Left lobe of liver (tissue), 2 donors: ENCODE results near the gene BHLHE23. TPM values are rescaled to one million over a fixed set of nuclear protein-coding genes. Genes with fewer than 3 reads are reported as not detected.

Source experiments
- ATAC-seq: fragments of 200-7000 bp; cut with Tn5 transposase; one replicate; pipeline ENCODE4 v1.9.1; 2020; ENCODE audit warnings: mild to moderate bottlenecking, moderate library complexity
- DNase-seq: peaks from one replicate; pipeline ENCODE4 v3.0.0-alpha.2; 2020; ENCODE audit warnings: low spot score
- total RNA-seq: library from RNA; stranded (reverse); gene quantifications from one replicate; pipeline ENCODE4 v1.2.1, GENCODE V29; 2021
- donor health status: DM: no; HTN: no; CAD: no; lungs with moderate emphysema.
- donor health status: DM: no; HTN: yes; CAD: no.

Gene BHLHE23
- total RNA-seq, 1 donor from 2014 or later = not detected

- ATAC-seq = no peak
- no peak for DNase-seq
Observed at GRCh38 chr20:63026582-63027165, 19.9 kb upstream of the BHLHE23 start.

GRCh38 chr20:63025534-63026331 is 19.0 kb upstream of the BHLHE23 start:
- DNase-seq (no peak), ATAC-seq (no peak)

- DNase-seq (no peak), ATAC-seq (no peak)
Observed at GRCh38 chr20:63024573-63025392, 18.0 kb upstream of the BHLHE23 start.

GRCh38 chr20:63023936-63024571 is 17.3 kb upstream of the BHLHE23 start:
- ATAC-seq (no peak), DNase-seq (no peak)

GRCh38 chr20:63023071-63023935 is 16.5 kb upstream of the BHLHE23 start:
- ATAC-seq = no peak
- DNase-seq = no peak

GRCh38 chr20:63022501-63022900 is 15.7 kb upstream of the BHLHE23 start:
- DNase-seq (no peak), ATAC-seq (no peak)

GRCh38 chr20:63021356-63022321 is 14.9 kb upstream of the BHLHE23 start:
- DNase-seq (no peak), ATAC-seq (peak; percentile 23)

GRCh38 chr20:63020681-63021080 is 13.9 kb upstream of the BHLHE23 start:
- no peak for DNase-seq
- ATAC-seq = no peak

GRCh38 chr20:63017826-63018411 is 11.2 kb upstream of the BHLHE23 start:
- no peak for ATAC-seq
- no peak for DNase-seq

- ATAC-seq = no peak
- no peak for DNase-seq
Observed at GRCh38 chr20:63017076-63017825, 10.5 kb upstream of the BHLHE23 start.

- ATAC-seq = no peak
- no peak for DNase-seq
Observed at GRCh38 chr20:63016514-63017075, 9.8 kb upstream of the BHLHE23 start.

- ATAC-seq (no peak), DNase-seq (no peak)
Observed at GRCh38 chr20:63015662-63016361, 9.0 kb upstream of the BHLHE23 start.

- DNase-seq = no peak
- ATAC-seq = no peak
Observed at GRCh38 chr20:63015147-63015661, 8.4 kb upstream of the BHLHE23 start.

GRCh38 chr20:63014710-63015109 is 7.9 kb upstream of the BHLHE23 start:
- DNase-seq (no peak), ATAC-seq (no peak)

GRCh38 chr20:63014287-63014686 is 7.5 kb upstream of the BHLHE23 start:
- no peak for DNase-seq
- ATAC-seq = no peak

- ATAC-seq (no peak), DNase-seq (no peak)
Observed at GRCh38 chr20:63013207-63013606, 6.4 kb upstream of the BHLHE23 start.

- ATAC-seq (no peak), DNase-seq (no peak)
Observed at GRCh38 chr20:63011798-63012197, 5.0 kb upstream of the BHLHE23 start.
